Stimulated activated CD8-positive, alpha-beta memory T cell treated with anti-CD3 and anti-CD28 coated beads, Interleukin-7, amount 100 ng/mL, for 24 hours (primary cell): Measurements from ENCODE around the gene VRK3.
"Not testable (repeated sequence)": the region's sequence is repeated elsewhere in the genome, so short reads cannot be mapped to it uniquely, and the experiment has no call there.

Experiments used
- DNase-seq: peaks from one replicate; pipeline ENCODE4 v3.0.0-alpha.2; 2020; ENCODE audit warnings: low read depth

Gene VRK3

DNA sequence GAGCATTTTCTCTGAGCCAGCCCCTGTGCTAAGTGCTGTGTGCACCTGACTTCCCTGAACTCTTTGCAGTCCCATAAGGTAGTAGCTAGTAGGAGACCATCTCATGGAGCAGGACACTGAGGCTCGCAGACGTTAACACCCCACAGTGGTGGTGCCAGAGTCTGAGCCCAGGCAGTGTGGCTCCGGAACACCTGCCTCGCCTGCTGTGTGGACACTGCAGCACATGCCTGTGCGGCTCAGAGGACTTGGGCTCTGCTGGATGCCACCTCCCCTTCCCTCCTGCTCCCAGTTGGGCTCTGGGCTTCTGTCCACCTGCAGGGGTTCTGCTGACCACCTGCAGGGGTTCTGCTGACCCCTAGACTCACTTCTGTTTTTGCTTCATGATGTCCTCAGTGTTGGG is 37.2 kb downstream of the VRK3 start:
- DNase-seq, result no peak

DNA sequence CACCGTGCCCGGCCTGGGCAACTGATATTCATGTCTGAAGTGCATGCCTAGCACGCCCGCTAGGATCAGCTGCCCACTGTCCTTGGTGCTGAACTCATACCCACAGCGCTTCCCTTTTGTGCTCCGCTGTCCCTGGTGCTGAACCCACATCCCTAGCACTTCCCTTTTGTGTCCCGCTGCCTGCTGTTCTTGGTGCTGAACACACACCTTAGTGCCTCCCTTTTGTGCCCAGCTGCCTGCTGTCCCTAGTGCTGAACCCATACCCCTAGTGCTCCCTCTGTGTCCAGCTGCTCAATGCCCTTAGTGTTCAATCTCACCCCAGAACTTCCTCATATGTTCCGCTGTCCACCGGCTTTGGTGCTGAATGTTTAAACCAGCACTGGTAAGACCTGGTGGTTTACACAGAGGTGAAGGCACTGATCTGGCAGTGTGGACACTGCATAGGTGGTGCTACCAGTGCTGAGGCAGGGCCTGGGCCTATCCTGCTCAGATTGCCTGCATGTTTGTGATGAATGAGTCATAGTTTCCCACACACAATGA is 37.9 kb downstream of the VRK3 start:
- DNase-seq, result peak; percentile 53

DNA sequence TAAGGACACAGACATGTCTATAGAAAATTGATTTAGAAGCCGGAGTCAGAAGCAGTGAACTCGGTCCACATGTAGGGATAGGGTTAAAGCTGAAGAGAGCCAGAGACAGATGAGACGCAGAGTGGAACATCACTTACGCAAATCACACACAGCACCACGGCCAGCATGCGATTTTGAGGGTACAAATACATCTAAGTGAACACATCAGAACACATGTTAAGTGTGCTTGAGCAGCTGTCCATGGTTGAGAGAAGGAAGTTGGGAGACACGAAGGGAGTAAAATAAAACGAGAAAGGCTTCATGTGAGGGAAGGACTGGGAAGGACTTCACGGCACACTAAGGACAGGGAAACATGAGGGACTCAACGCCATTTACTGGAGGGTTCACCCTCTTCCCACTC is 38.8 kb downstream of the VRK3 start:
- DNase-seq, result no peak

DNA sequence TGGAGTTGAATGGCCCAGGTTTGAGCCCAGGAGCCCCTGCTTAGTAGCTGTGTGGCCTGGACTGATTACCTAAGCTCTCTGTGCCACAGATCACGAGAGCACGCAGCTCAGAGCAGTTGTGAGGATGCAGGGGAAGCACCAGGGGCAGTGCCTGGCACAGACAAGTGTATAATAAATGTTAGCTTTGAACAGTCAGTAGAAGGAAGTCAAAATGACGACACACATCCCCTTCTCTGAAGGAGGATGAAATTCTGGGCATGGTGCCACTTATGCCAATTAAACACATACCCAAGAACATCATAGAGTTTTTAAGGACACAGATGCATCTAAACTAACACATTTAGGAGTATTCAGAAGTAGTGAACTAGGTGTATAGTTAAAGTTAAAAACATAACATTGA is 39.3 kb downstream of the VRK3 start:
- no peak for DNase-seq

DNA sequence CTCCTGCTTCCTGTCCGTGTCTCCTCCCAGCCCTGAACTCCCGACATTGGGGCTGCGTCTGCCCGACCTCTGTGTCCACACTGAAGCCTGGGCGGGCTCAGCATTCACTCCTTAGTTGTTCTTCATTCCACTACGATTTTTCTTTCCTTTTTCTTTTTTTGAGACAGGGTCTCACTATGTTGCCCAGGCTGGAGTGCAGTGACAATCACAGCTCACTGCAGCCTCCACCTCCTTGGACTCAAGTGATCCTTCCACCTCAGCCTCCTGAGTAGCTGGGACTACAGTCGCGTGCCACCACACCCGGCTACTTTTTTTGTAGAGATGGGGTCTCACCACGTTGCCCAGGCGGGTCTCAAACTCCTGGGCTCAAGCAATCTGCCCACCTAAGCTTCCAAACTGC is 40.7 kb downstream of the VRK3 start:
- DNase-seq, result no peak

DNA sequence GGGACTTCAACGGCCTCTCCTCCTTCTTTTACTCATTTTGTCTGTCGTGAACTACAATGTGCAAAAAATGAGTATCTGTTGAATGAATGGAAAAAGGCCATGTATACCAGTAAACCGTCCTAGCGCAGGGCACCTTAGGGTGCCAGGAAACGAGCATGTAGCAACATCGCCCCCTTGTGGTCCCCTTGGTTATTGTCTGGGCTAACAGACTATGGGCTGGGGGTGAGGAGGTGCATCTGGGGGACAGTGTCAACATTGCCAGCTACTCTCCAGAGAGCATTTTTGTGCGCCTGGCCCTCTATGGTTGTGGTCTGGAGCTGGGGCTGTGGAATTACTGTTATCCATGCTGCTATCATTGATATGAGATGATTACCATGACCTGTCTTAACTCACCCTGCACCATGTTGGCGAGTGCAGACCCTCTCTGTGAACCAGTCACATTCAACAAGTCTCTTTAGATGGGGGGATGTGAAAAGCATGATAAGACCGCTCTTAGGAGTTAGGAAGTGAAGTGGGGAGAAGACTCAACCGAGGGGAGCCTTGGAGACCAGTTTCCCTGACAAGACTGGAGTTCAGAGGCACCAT is 41.4 kb downstream of the VRK3 start:
- peak; percentile 82 for DNase-seq

DNA sequence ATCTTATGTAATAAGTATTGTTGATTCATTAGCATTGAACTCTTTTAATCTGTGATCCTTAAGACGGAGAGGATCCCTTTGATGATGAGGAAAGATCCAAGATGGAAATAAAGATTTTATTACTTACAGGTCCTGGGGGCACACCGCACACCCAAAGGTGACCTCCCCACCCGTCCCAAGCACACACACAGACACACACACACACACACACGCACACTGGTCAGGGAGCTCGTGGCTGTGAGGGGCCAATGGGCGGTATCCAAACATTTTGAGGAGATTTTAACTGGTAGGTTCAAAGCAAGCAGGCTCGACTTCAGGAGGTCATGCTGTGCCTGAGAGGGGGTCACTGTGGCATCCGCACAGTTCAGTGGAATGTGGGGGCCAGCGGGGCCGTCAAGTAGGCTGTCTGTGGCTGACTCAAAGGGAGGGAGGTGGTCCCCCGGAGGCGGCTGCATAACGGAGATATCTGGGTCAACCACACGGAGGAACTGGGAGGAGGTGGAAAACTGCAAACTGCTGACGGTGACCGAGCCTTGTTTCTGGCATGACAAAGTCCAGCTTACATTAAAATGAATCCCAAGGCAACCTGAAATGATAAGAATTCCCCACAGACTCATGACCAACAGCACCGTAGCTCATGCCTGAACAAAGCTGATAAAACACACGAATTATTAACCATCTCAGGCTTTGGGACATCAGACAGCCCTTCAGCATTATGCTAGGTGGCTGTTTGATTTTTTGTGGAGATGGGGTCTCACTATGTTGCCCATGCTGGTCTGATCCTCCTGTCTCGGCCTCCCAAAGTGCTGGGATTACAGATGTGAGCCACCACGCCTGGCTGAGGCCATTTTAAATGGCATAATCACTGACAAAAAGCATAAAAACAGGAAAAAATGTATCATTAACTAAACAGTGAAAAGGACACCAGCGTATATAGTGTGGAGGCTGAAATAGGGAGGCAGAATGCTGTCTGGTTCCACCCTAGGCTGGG is 43.3 kb downstream of the VRK3 start:
- DNase-seq, result no peak

DNA sequence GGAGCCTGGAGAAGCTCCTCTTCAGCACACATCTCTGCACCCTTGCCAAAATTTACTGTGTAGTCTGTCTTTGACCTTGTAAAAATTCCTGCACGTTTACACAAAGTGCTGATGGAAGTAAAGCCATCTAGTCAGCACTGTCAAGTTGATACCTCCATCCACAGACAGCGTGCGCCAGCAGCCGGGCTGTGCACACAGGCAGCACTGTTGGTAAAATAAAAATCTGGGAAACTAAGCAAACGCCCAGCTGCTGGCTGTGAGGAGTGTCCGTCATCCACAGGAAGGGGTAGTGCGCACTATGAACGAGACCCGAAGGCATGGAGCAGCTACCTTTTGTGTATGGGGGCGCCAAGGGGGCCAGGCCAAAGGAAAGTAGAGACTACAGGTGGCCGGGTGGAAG is 46.8 kb downstream of the VRK3 start:
- DNase-seq, result no peak

DNA sequence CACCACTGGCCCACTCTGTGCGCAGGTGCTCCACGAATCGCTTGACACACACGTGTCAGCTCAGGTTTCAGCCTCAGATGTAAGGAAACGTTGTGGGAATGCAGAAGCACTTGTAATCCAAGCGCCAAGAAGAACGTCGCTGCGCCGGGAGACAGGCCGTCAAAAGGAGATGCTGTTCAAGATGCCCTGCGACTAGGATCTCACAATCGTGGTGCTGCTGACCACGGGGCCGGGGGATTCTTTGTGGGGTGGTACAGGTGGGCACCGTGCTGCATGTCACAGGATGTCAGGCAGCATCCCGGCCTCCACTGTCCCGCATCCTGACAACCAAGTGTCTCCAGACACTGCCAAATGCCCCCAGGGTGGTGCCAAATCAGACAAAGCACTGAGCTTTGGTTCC is 47.3 kb downstream of the VRK3 start:
- DNase-seq, result no peak

DNA sequence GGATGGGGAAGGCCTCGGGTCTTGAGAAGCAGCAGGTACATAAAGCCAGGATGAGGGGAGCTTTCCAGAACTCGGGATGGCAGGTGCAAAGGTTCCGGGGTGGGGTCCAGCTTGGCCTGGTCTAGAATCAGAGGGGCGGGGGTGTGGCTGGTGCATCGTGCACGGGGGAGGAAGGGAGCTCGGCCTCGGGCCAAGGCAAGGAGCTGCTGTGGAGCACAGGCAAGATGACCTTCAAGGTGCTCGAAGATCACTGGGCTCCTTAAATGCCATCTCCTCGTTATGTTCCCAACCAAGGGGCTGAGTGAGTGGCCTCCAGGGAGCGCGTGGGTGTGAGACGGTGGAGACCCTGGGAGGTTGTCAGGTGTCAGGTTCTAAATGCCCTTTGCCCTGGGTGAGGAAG is 48.1 kb downstream of the VRK3 start:
- no peak for DNase-seq

DNA sequence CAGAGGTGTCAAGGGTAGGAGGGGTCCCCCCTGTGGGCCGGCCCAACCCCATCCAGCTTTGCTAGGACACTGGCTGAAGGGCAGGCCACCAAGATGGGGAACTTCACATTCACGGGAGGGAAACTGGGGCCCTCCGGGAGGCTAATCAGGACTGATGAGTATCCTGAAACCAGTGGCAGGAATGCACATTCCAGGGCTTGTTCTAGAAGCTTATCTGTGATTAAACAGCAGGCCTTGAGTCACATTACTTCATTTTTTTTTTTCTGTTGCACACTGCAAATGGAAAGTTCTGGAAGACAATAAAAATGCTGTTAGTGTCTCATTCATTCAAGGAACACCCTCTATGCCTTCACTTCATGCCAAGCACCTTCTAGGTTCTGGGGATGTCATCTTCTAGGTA is 48.7 kb downstream of the VRK3 start:
- no peak for DNase-seq

DNA sequence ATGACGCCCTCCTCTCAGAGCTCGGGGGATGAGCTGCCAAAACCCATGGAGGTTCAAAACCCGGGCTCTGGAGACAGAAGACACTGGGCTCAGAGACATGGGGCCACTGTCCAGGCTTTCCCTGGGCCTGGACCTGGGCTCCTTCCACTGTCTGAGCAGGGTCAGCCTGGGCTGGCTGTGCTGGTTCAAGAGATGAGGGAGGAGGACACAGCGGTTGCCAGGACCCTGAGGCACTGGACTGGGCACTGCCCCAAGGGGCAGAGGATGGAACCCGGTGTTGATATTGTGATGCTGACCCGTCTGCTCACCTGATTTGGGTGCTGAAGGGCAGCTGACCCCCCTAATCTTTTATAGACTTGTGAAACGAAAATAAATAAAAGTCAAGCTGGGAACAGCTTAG is 50.1 kb downstream of the VRK3 start:
- DNase-seq, result no peak

DNA sequence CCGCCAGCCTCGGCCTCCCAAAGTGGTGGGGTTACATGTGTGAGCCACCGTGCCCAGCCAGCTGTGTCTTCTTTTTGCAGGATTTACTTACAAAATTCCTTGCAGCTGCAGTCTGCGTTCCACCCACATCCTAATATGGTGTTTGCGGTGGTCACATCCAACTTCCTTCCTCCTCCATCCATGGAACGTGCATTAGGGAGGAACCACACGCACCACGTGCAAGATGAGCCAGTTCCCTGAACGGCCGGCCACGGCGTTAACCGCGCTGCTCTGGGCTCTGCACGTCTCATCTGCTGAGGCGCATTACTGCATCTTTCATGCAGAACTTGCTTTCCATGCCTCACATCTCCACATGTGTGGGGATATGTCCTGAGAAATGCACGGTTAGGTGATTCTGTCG is 51.2 kb downstream of the VRK3 start:
- no peak for DNase-seq

DNA sequence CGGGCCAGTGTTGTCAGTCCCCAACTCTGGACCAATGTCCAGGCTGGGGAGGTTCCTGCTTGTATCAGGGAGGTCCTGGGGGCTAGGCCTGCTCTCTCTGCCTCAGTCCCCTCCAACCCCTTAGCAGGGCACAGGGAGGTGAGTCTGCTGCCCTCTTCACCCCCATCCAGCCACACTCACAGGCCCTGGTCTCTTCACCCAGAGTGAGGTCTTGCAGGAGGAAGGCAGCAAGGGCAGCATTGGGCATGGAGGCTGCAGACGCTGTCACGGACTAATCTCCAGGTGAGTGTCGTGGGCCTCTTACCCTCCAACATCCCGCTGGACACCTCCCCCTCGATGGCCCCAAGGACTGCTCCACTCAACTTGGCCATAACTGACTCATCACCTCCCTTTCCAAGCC is 52.3 kb downstream of the VRK3 start:
- DNase-seq, result no peak

DNA sequence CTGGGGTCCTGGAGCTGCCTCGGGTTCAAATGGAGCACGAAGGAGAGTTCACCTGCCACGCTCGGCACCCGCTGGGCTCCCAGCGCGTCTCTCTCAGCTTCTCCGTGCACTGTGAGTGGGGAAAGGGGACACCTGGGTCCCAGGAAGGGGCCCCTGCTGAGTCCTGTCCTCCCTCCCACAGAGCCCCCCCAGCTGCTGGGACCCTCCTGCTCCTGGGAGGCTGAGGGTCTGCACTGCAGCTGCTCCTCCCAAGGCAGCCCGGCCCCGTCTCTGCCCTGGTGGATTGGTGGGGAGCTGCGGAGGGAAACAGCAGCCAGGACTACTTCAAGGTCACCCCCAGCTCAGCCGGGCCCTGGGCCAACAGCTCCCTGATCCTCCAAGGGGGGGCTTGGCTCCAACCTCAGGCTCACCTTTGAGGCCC is 53.2 kb downstream of the VRK3 start:
- DNase-seq, result no peak

DNA sequence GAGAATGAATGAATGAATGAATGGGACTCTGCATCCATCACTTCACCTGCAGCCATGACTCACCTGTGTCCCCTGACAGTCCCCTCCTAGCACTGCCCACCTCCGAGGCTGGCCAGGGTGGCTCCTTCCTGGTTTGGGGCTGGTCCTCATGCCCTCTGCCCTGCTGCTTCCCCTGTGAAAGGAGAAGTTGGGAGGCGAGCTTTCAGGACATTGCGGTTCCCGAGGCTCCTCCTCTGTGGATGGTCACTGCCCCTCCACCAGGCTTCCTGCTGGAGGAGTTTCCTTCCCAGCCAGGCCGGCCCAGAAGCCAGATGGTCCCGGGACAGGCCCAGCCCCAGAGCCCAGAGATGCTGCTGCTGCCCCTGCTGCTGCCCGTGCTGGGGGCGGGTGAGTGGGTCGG is 55.8 kb downstream of the VRK3 start:
- not testable (repeated sequence) for DNase-seq

DNA sequence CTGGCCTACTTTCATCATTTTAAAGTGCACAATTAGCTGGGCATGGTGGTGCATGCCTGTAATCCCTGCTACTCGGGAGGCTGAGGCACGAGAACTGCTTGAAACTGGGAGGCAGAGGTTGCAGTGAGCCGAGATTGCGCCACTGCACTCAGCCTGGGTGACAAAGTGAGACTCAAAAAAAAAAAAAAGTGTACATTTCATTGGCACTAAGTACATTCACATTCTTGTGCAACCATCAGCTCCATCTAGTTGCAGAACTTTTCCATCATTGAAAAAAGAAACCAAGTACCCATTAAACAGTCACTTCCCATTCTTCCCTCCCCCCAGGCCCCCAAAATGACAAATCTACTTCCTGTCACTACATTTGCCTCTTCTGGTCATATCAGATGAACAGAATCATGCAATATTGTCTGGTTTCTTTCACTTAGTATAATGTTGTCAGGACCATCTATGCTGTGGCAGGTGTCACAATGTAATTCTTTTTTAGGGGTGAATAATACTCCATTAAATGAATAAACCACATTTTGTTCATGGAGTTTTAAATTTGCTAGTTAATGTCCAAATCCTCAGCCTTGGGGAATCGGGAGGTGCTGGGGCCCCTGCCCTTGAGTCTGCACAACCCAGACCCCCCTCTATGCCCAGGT is 56.8 kb downstream of the VRK3 start:
- no peak for DNase-seq

DNA sequence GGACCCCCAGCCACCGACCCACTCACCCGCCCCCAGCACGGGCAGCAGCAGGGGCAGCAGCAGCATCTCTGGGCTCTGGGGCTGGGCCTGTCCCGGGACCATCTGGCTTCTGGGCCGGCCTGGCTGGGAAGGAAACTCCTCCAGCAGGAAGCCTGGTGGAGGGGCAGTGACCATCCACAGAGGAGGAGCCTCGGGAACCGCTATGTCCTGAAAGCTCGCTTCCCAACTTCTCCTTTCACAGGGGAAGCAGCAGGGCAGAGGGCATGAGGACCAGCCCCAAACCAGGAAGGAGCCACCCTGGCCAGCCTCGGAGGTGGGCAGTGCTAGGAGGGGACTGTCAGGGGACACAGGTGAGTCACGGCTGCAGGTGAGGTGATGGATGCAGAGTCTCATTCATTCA is 64.2 kb downstream of the VRK3 start, which contains the start of gene SIGLEC11:
Gene SIGLEC11, minus strand, starts transcription at position 193 of the 400 bp plus-strand sequence. Its CDS starts 91 bp downstream, at position 102.
- DNase-seq, result not testable (repeated sequence)

DNA sequence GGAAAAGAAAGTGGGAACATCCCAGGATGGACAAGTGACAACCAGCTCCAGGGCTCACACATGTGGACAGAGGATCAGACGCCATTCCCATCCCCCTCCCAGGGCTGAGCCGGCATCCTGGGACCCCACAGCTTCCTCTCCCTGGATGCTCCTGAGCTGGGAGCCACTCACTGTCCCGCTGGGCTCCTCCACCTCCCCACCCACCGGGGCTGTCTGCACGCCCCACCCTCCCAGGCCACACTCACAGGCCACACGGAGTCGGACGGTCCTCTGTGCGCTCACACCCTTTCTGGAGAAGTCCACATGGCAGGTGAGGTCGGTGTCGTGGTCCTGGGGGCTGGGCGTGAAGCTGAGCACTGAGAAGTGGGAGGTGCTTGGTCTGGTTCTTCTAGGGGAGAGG is 65.3 kb downstream of the VRK3 start:
- not testable (repeated sequence) for DNase-seq

DNA sequence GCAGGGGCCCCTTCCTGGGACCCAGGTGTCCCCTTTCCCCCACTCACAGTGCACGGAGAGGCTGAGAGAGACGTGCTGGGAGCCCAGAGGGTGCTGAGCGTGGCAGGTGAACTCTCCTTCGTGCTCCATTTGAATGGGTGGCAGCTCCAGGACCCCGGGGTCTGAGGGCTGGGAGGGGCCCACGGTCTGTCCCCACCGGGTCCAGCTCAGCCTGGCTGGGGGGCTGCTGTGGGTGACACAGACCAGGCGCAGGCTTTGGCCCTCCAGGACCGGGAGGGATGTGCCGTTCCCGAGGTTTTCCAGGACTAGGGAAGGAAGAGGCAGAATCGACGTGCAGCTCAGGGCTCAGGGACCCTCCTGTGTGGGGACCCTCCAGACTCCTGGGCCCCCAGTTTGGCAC is 66.6 kb downstream of the VRK3 start:
- DNase-seq, result not testable (repeated sequence)

DNA sequence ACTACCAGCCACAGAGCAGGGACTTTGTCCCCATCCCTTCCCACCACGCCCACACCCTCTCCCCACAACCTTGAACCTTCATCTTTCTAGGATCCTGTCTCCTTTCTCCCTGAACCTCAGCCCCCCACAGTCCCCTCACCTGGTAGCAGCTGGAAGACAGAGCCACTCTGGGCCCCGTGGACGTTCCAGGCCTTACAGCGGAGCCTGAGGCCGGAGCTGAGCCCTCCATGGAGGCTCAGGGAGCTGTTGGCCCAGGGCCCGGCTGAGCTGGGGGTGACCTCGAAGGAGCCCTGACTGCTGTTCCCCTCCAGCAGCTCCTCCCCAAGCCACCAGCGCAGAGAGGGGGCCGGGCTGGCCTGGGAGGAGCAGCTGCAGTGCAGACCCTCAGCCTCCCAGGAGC is 67.0 kb downstream of the VRK3 start:
- DNase-seq, result not testable (repeated sequence)

DNA sequence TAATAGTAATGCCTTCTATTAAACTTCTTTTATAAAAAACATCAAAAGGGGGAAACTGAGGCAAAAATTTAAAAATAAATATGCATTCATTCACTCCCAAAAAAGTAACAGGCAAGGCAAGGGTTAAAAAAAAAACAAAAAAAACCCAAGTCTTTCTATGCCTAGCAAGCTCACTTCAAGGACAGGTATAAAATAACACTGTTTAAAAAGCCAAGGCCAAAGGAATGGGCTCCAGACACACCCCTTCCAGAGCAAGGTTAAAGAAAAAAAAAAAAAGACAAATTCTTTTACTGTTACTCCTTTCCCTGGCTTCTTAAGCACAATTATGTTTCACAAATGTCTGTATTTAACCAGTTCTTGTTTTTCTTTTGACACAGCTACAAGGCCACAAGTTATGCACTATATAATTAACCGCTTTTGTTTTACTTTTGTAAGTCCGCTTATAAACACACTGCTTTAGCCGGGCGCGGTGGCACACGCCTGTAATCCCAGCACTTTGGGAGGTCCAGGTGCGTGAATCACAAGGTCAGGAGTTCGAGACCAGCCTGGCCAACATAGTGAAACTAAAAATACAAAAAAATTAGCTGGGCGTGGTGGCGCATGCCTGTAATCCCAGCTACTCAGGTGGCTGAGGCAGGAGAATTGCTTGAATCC is 67.8 kb downstream of the VRK3 start:
- no peak for DNase-seq
